Central memory CD8-positive, alpha-beta T cell (primary cell): ENCODE measurements around the gene EPN1.
A peak's percentile ranks its signal among the peaks of the same experiment; 100 is the strongest.

ENCODE experiments used
- ATAC-seq: fragments of 150-1000 bp; cut with Tn5 transposase; replicated peaks from 2 replicates; pipeline ENCODE4 v1.10.0; 2022; ENCODE audit warnings: mild to moderate bottlenecking, moderate FRiP score, moderate number of reproducible peaks; ENCODE audit not compliant: poor library complexity, severe bottlenecking; ENCODE audit errors: extremely low read depth
- DNase-seq, 2 donors: peaks; one replicate each; pipeline ENCODE4 v3.0.0; 2021; ENCODE audit warnings: low spot score in 2 of 2
- H3K27ac Mint-ChIP-seq: one replicate; pipeline ENCODE4 v1.8.0; 2022; ENCODE audit warnings: low read depth, mild to moderate bottlenecking, moderate library complexity, mixed read lengths
- H3K27me3 Mint-ChIP-seq: one replicate; pipeline ENCODE4 v1.8.0; 2022; ENCODE audit warnings: mixed read lengths
- H3K36me3 Mint-ChIP-seq: one replicate; pipeline ENCODE4 v1.8.0; 2022; ENCODE audit warnings: mild to moderate bottlenecking, moderate library complexity, mixed read lengths; ENCODE audit not compliant: insufficient read depth
- H3K4me1 Mint-ChIP-seq: one replicate; pipeline ENCODE4 v1.8.0; 2022; ENCODE audit warnings: mixed read lengths
- H3K4me3 Mint-ChIP-seq: one replicate; pipeline ENCODE4 v1.8.0; 2022; ENCODE audit warnings: mild to moderate bottlenecking, moderate library complexity, mixed read lengths
- H3K9me3 Mint-ChIP-seq: one replicate; pipeline ENCODE4 v1.8.0; 2022; ENCODE audit warnings: mixed read lengths

EPN1 gene

DNA sequence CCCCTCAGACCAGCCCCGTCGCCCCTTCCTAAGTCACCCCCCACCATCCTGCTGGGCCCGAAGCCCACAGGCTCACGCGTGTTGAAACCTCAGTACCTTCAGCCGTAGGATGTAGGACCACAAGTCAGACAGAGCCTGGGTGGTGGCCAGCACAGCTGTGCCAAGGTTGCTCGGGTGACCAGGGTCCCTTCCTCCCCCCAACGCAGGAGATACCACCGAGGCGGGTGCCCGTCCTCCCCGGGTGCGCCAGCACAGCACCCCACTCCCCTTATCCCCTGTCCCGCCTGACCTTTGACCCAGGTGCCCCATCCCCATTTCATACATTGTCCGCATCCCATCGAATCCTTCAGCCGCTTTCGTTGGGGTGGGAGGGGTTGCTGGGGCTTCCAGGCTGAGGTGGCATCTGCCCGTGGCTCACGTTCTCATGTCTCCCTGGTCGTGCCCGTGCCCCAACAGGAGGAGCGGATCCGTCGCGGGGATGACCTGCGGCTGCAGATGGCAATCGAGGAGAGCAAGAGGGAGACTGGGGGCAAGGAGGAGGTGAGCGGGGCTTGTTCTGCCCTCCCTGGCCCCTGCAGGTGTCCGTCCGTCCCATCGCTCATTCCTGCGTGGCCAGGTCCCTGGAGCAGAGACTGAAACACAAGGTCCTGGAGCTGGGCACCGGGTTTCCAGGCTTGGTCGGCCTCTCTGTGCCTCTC, 14.5 kb downstream of the EPN1 start:
- H3K36me3 Mint-ChIP-seq: peaks cover 21% of the 10 kb centered on the region
- no peaks in the 10 kb centered on the region for H3K9me3 Mint-ChIP-seq

DNA sequence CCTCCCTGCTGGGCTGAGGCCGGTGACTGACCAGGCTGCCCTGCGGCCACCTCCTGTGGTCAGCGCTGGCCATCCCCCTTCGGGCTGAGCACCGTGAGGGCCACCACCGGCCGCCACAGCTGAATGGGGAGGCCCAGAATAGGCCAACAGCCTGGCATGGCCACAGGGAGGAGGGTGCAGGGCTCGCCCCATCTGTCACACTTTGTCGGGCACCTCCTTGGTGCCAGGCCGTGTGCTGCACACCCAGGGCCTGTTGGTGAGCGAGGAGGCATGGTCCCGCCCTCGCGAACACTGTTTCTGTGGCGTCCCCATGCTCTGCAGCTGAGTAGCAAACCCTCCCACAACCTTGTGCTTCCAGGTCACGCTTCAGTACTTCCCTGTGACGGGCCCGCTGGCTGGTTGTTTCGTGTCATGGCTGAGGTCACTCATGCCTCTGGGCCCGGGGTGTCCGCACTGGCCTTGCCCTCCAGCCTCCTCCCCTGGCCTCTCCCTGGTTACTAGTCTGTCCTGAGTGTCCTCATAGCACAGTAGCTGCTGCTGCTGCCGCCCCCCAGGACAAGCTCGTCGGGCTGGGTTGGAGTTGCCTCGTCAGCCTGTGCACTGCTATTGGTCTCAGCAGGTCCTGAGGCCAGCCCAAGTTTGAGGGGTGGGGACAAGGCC, 15.2 kb downstream of the EPN1 start:
- no peak for ATAC-seq
- H3K27ac Mint-ChIP-seq: no peak overlapping the region
- H3K4me1 Mint-ChIP-seq: peaks cover 11% of the 10 kb centered on the region
- H3K9me3 Mint-ChIP-seq: no peaks in the 10 kb centered on the region
- H3K4me3 Mint-ChIP-seq: no peak overlapping the region
- peaks cover 23% of the 10 kb centered on the region for H3K36me3 Mint-ChIP-seq
- no peak for DNase-seq
- no peaks in the 10 kb centered on the region for H3K27me3 Mint-ChIP-seq

More for the DNA sequence above, 14.5 kb downstream of the EPN1 start:
- no peak for ATAC-seq
- H3K27ac Mint-ChIP-seq: no peak overlapping the region
- H3K4me1 Mint-ChIP-seq: peaks cover 11% of the 10 kb centered on the region
- H3K27me3 Mint-ChIP-seq: no peaks in the 10 kb centered on the region
- H3K4me3 Mint-ChIP-seq: no peak overlapping the region
- DNase-seq: no peak

DNA sequence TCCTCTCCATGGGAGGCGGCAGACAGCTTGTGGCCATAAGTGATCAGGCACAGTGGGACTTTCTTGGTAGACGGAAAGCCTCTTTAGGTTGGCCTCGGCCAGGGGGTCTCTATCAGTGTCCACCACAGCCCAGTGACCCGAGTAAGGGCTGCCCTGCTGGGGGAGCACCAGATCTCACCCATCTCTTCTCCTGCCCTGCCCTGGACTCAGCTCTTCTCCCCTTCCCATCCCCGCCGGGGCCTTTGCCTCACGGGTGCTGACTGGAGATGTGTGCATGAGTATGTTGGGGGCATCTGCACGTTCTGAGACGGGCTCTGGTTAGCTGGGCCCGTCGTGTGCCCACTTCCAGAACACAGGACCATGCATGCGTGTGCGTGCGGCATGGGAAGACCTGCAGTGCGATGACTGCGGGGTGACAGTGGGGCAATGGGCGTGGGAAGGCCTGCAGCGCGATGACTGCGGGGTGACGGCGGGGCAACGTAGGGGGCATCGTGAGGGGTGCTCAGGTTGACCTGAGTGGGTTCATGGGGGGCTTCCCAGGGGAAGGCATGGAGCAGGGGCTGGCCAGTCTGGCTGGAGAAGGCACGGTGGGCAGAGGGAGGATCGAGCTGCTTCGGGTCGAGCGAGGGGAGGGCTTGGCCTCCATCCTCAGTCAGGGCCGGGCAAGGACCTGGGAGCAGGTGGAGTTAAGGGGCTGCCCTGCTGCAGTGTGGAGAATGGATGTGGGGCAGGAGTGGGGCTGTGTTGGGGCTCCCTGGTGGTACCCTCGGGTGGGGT, 15.9 kb downstream of the EPN1 start:
- Mint-ChIP-seq H3K9me3 (no peaks in the 10 kb centered on the region), H3K36me3 (peaks cover 21% of the 10 kb centered on the region), H3K27ac (no peak overlapping the region), H3K4me3 (no peak overlapping the region), H3K27me3 (no peaks in the 10 kb centered on the region), H3K4me1 (peaks cover 7% of the 10 kb centered on the region)
- no peak for ATAC-seq
- DNase-seq: no peak

DNA sequence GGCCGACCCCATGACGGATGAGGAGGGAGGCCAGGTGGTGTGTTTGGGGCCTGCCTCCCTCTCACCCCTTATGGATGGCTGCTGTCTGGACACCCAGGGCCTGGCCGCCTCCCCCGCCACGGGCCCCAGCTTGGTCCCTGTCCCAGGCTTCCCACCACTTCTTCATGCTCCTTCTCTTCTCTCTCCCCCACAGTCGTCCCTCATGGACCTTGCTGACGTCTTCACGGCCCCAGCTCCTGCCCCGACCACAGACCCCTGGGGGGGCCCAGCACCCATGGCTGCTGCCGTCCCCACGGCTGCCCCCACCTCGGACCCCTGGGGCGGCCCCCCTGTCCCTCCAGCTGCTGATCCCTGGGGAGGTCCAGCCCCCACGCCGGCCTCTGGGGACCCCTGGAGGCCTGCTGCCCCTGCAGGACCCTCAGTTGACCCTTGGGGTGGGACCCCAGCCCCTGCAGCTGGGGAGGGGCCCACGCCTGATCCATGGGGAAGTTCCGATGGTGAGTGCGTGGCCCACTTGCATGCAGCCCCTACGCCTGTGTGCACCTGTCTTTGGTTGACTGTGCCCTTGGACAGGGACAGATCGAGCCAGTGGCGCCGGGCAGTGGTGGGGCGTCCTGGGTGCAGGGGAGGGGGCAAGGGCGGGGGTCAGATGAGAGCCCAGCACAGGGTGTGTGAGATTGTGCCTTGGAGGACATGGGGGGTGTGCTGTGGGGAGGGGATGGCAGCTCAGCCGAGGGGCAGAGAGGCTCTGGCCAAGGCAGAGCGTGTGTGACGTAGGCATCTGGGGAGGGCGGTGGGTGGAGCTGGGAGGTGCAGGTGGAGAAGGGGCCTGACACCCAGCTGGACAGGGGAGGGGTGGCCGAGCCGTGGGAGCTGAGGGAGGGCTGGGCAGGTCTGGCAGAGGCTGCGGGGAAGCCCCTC, 16.8 kb downstream of the EPN1 start:
- peaks cover 24% of the 10 kb centered on the region for H3K36me3 Mint-ChIP-seq
- no peaks in the 10 kb centered on the region for H3K27me3 Mint-ChIP-seq
- no peaks in the 10 kb centered on the region for H3K4me1 Mint-ChIP-seq
- no peak overlapping the region for H3K27ac Mint-ChIP-seq
- H3K4me3 Mint-ChIP-seq: no peak overlapping the region
- DNase-seq: no peak
- no peaks in the 10 kb centered on the region for H3K9me3 Mint-ChIP-seq
- no peak for ATAC-seq

- H3K36me3 Mint-ChIP-seq: peaks cover 25% of the 10 kb centered on the region
- no peaks in the 10 kb centered on the region for H3K4me1 Mint-ChIP-seq
- ATAC-seq: no peak
- H3K4me3 Mint-ChIP-seq: no peak overlapping the region
- no peak overlapping the region for H3K27ac Mint-ChIP-seq
- H3K27me3 Mint-ChIP-seq: no peaks in the 10 kb centered on the region
- no peak for DNase-seq
- no peaks in the 10 kb centered on the region for H3K9me3 Mint-ChIP-seq
Observed at GRCh38 chr19:55692681-55693081, 17.7 kb downstream of the EPN1 start.

DNA sequence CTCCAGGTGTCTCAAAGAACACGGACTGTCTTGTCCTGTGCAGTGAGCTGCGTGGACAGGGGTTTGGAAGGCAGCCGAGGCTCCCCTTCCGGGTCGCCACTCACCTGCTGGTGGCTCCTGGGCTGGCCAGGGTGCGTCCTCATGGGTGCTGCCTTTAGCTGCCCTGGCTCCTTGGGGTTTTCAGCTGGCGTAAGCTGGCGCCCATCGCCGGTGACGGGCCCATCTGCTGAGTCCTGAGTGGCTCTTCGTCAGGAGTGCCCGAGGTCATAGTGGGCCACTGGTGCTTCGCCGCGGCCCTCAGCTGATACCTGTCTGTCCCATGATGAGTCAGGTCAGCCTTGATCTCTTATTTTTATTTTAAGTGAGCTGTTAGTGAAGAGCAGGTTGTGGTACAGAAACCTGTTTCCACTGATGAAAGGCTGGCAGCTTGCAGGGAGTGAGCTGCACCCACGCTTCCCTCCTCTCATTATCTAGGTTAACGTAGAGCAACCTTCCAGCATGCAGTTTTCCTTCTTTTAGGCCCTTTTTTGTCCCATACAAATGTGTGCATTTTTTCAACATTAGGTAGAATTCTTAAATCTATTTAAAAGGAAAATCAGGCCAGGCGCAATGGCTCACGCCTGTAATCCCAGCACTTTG, 18.4 kb downstream of the EPN1 start:
- DNase-seq: no peak
- peaks cover 28% of the 10 kb centered on the region for H3K36me3 Mint-ChIP-seq
- H3K4me1 Mint-ChIP-seq: no peaks in the 10 kb centered on the region
- ATAC-seq: no peak
- H3K27me3 Mint-ChIP-seq: no peaks in the 10 kb centered on the region
- no peak overlapping the region for H3K27ac Mint-ChIP-seq
- no peaks in the 10 kb centered on the region for H3K9me3 Mint-ChIP-seq
- no peak overlapping the region for H3K4me3 Mint-ChIP-seq

DNA sequence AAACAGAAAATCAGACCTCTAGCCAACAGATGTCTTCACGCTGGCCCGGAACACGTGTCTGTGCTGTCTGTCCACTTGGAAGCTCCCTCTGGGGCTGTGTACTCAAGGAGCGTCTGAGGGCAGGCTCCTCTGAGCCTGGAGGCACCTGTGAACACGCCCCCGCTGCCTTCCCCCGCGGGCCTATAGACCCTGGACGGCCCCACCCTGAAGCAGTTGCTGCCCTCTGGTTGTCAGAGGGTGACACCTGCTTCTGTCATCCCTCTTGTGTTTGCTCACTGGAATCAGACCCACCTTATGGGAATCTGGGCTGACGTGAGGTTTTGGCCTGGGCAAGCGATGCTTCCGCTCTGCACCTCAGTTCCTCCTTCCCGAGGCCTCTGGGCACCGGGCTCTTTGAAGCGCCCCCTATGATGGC, 19.2 kb downstream of the EPN1 start:
- no peak overlapping the region for H3K4me3 Mint-ChIP-seq
- ATAC-seq (no peak), DNase-seq (no peak)
- no peaks in the 10 kb centered on the region for H3K27me3 Mint-ChIP-seq
- no peak overlapping the region for H3K27ac Mint-ChIP-seq
- no peaks in the 10 kb centered on the region for H3K9me3 Mint-ChIP-seq
- peaks cover 27% of the 10 kb centered on the region for H3K36me3 Mint-ChIP-seq
- H3K4me1 Mint-ChIP-seq: no peaks in the 10 kb centered on the region

GRCh38 chr19:55694656-55695491, 19.8 kb downstream of the EPN1 start:
- H3K27me3 Mint-ChIP-seq: no peaks in the 10 kb centered on the region
- peaks cover 27% of the 10 kb centered on the region for H3K36me3 Mint-ChIP-seq
- H3K9me3 Mint-ChIP-seq: no peaks in the 10 kb centered on the region
- no peak overlapping the region for H3K4me3 Mint-ChIP-seq
- ATAC-seq: no peak
- H3K27ac Mint-ChIP-seq: no peak overlapping the region
- no peak for DNase-seq
- H3K4me1 Mint-ChIP-seq: no peaks in the 10 kb centered on the region

DNA sequence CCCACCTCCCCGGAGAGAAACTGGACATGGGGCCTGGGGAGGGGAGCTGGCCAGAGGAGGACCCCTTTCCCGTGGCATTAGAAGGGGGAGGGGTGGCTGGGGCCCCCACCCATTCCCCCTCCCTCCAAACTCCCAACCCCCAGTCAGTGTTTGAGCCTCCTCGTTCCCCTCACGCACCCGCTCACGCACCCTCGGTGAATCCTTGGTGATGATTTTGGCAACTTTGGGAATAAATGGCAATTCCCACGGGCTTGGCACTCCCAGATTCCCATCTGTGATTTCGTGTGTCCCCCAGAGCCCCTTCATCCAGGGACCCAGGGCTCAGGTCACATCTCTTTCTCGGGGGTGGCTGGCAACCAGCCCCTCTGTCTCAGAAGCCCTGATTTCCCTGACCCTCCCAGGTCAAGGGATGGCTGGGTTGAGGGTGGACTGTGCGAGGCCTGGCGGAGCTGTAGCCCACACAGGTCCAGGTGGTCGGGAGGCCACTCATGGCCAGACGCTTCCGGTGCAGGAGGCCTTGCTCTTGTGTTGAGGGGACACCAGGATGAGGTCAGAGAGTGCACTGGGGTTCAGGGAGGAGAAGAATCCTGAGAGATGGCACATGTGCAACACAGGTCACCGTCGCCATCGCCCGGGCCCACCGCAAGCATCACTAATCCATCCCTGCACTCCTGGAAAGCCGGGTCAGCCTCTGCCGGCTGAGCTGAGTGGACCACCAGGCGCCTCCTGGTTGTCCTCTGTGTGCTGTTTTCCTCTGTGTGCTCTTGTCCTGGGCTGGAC, 20.7 kb downstream of the EPN1 start:
- Mint-ChIP-seq H3K36me3 (peaks cover 26% of the 10 kb centered on the region), H3K4me3 (no peak overlapping the region), H3K4me1 (no peaks in the 10 kb centered on the region), H3K27me3 (no peaks in the 10 kb centered on the region), H3K27ac (no peak overlapping the region), H3K9me3 (no peaks in the 10 kb centered on the region)
- ATAC-seq (no peak), DNase-seq (no peak)

GRCh38 chr19:55696301-55697068, 21.5 kb downstream of the EPN1 start:
- Mint-ChIP-seq H3K4me3 (no peak overlapping the region), H3K36me3 (peaks cover 25% of the 10 kb centered on the region), H3K27ac (peak overlapping the region; percentile 8), H3K9me3 (no peaks in the 10 kb centered on the region), H3K27me3 (no peaks in the 10 kb centered on the region), H3K4me1 (no peaks in the 10 kb centered on the region)
- DNase-seq (no peak), ATAC-seq (no peak)
